PC-3 (cell line): Measurements from ENCODE around the gene RNF168. TPM values are rescaled to one million over a fixed set of nuclear protein-coding genes. Genes with fewer than 3 reads are reported as not detected.
"Not testable (repeated sequence)": the region's sequence is repeated elsewhere in the genome, so short reads cannot be mapped to it uniquely, and the experiment has no call there.

ENCODE experiments used
- ATAC-seq: fragments of 200-7000 bp; cut with Tn5 transposase; 2 replicates; pipeline ENCODE4 v1.9.1; 2020; ENCODE audit warnings: mild to moderate bottlenecking, moderate library complexity
- Bru-seq: library from RNA; stranded (reverse); fragments of 400-500 nt; gene quantifications from one replicate; lab custom pipeline; 2021; lab: Mats Ljungman, UMichigan
- BruChase-seq, 2 experiments: library from RNA; stranded (reverse); fragments of 400-500 nt; gene quantifications; one replicate each; lab custom pipeline; 2021; lab: Mats Ljungman, UMichigan
- BruUV-seq: library from RNA; stranded (reverse); fragments of 400-500 nt; replicated peaks from 2 replicates; lab custom pipeline; 2021; lab: Mats Ljungman, UMichigan
- CTCF ChIA-PET: fragments of 300-600 bp; sonication (Branson Sonifier 250); formaldehyde crosslinking; loops from one replicate; lab custom pipeline; 2022; ENCODE audit warnings: antibody characterized with exemption; lab: Charles Lee
- POLR2A ChIA-PET: fragments of 300-600 bp; sonication (Branson Sonifier 250); formaldehyde crosslinking; loops from one replicate; lab custom pipeline; 2022; ENCODE audit warnings: antibody characterized with exemption; ENCODE audit not compliant: unreplicated experiment; lab: Charles Lee
- DNase-seq: peaks from one replicate; pipeline ENCODE4 v3.0.0-alpha.2; 2015
- H2AFZ ChIP-seq: fragments of 300-600 bp; sonication (generic); 2 replicates; pipeline ENCODE4 v1.6.0; 2016; ENCODE audit warnings: antibody characterized with exemption, low read length
- H3F3A ChIP-seq: fragments of 300-600 bp; sonication (generic); one replicate; pipeline ENCODE4 v1.6.0; 2017; ENCODE audit warnings: antibody characterized with exemption, low read length, control low read depth, mild to moderate bottlenecking; ENCODE audit not compliant: unreplicated experiment
- H3K27ac ChIP-seq: fragments of 300-600 bp; sonication (generic); 2 replicates; pipeline ENCODE4 v1.5.1; 2016; ENCODE audit warnings: mild to moderate bottlenecking, low read length
- H3K27me3 ChIP-seq: fragments of 300-600 bp; sonication (generic); 2 replicates; pipeline ENCODE4 v1.6.1; 2016; ENCODE audit warnings: low read length, mixed read lengths
- H3K36me3 ChIP-seq: fragments of 300-600 bp; sonication (generic); 2 replicates; pipeline ENCODE4 v1.6.1; 2016; ENCODE audit warnings: low read depth, mixed run types, low read length, mixed read lengths
- H3K4me1 ChIP-seq: fragments of 300-600 bp; sonication (generic); 2 replicates; pipeline ENCODE4 v1.5.1; 2016; ENCODE audit warnings: low read length; ENCODE audit not compliant: insufficient read depth
- H3K4me2 ChIP-seq: fragments of 300-600 bp; sonication (generic); 2 replicates; pipeline ENCODE4 v1.6.0; 2016; ENCODE audit warnings: low read length
- H3K4me3 ChIP-seq: fragments of 300-600 bp; sonication (generic); 2 replicates; pipeline ENCODE4 v1.5.1; 2016; ENCODE audit warnings: mild to moderate bottlenecking, low read length, mixed read lengths
- H3K79me2 ChIP-seq: fragments of 300-600 bp; sonication (generic); 2 replicates; pipeline ENCODE4 v1.6.1; 2017; ENCODE audit warnings: low read length, mixed read lengths
- H3K9ac ChIP-seq: fragments of 300-600 bp; sonication (generic); 2 replicates; pipeline ENCODE4 v1.6.0; 2016; ENCODE audit warnings: mild to moderate bottlenecking, low read length
- H3K9me2 ChIP-seq: fragments of 300-600 bp; sonication (generic); replicated peaks from 2 replicates; pipeline ENCODE4 v1.6.1; 2016; ENCODE audit warnings: mixed run types, low read length, mixed read lengths
- H3K9me3 ChIP-seq: fragments of 300-600 bp; sonication (generic); 2 replicates; pipeline ENCODE4 v1.6.1; 2016; ENCODE audit warnings: low read length, mixed read lengths
- H4K20me1 ChIP-seq: fragments of 300-600 bp; sonication (generic); 2 replicates; pipeline ENCODE4 v1.6.1; 2016; ENCODE audit warnings: low read length, mixed read lengths
- CTCF ChIP-seq: fragments of 300-600 bp; sonication (generic); conservative IDR thresholded peaks from 2 replicates; pipeline ENCODE4 v1.5.1; 2017; ENCODE audit warnings: antibody characterized with exemption, low read depth, mild to moderate bottlenecking, low read length
- EZH2 ChIP-seq: fragments of 300-600 bp; sonication (generic); IDR thresholded peaks from one replicate; pipeline ENCODE4 v1.6.1; 2017; ENCODE audit warnings: antibody characterized with exemption, mild to moderate bottlenecking, low read length; ENCODE audit not compliant: unreplicated experiment
- EZH2phosphoT487 ChIP-seq: fragments of 300-600 bp; sonication (generic); IDR thresholded peaks from 2 replicates; pipeline ENCODE4 v1.6.1; 2018; ENCODE audit warnings: mild to moderate bottlenecking, antibody characterized with exemption, low read length, borderline replicate concordance
- intact Hi-C: fragments of 100-400 bp; cut with micrococcal nuclease; formaldehyde crosslinking; loops from 2 replicates; pipeline ENCODE4 v1.9.0; 2023
- long read RNA-seq: library from polyadenylated mRNA; unstranded; transcript quantifications from one replicate; pipeline ENCODE4 v2.0.0, GENCODE V29; 2021; ENCODE audit not compliant: unreplicated experiment
- total RNA-seq: library from RNA; depleted of rRNA; stranded (reverse); fragments of >200 nt; gene quantifications from 2 replicates; pipeline ENCODE4 v1.2.3, GENCODE V29; 2014; rRNA removed

RNF168 gene, protein sequence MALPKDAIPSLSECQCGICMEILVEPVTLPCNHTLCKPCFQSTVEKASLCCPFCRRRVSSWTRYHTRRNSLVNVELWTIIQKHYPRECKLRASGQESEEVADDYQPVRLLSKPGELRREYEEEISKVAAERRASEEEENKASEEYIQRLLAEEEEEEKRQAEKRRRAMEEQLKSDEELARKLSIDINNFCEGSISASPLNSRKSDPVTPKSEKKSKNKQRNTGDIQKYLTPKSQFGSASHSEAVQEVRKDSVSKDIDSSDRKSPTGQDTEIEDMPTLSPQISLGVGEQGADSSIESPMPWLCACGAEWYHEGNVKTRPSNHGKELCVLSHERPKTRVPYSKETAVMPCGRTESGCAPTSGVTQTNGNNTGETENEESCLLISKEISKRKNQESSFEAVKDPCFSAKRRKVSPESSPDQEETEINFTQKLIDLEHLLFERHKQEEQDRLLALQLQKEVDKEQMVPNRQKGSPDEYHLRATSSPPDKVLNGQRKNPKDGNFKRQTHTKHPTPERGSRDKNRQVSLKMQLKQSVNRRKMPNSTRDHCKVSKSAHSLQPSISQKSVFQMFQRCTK
- 12.8 and 13.8 TPM in 2 replicates for total RNA-seq
- percentile 82 among the genes with signal in this experiment for Bru-seq, nascent RNA
- BruChase-seq, experiment 1, labeled RNA remaining after a 6-hour chase = percentile 85 among the genes with signal in this experiment
- BruChase-seq, experiment 2, labeled RNA remaining after a 2-hour chase = percentile 84 among the genes with signal in this experiment
- long read RNA-seq, full-length matches to known transcripts = 5 of 29 reads
- long read RNA-seq, partial matches to known transcripts = 7 of 29 reads
- long read RNA-seq, other reads (novel, unspliced or antisense) = 17 of 29 reads

GRCh38 chr3:196503196-196504076, at the start of gene RNF168:
Gene RNF168, minus strand, starts transcription at chr3:196503768. Its CDS starts 595 bp downstream, at chr3:196503173.
- Histone ChIP-seq H3K9ac (peak within 1 kb of the TSS; percentile 89), H3K9me3 (0 out of 2 replicates have a peak, but pooled peaks cover 10% of the 10 kb centered on the region), H3K79me2 (peaks cover 49% of the 10 kb centered on the region), H3K9me2 (no peaks in the 10 kb centered on the region), H3K27me3 (no peaks in the 10 kb centered on the region), H3K36me3 (0 out of 2 replicates have a peak, but pooled peaks cover under 1% of the 10 kb centered on the region), H3K4me3 (peak within 1 kb of the TSS; percentile 82), H4K20me1 (peaks cover 31% of the 10 kb centered on the region), H2AFZ (peak within 1 kb of the TSS; percentile 68), H3K27ac (peak within 1 kb of the TSS; percentile 80), H3K4me1 (peaks cover 19% of the 10 kb centered on the region), H3K4me2 (peak within 1 kb of the TSS; percentile 88), H3F3A (no peaks in the 10 kb centered on the region)
- ChIA-PET POLR2A (no interaction called here), CTCF (interaction anchor here (0.6 kb wide), 1 partner anchor 112 kb away, joined by 7 read pairs; no protein-coding TSS in a partner anchor)
- BruUV-seq = no TSS peak
- intact Hi-C loops = loop anchor here (2.0 to 5.0 kb wide), 2 partner anchors 61 to 71 kb away; partner anchors contain the start of gene UBXN7
- no peak for TF ChIP-seq CTCF
- TF ChIP-seq EZH2phosphoT487 = no peak
- no peak for TF ChIP-seq EZH2
- DNase-seq = peak; percentile 97
- peak; percentile 76 for ATAC-seq

DNA sequence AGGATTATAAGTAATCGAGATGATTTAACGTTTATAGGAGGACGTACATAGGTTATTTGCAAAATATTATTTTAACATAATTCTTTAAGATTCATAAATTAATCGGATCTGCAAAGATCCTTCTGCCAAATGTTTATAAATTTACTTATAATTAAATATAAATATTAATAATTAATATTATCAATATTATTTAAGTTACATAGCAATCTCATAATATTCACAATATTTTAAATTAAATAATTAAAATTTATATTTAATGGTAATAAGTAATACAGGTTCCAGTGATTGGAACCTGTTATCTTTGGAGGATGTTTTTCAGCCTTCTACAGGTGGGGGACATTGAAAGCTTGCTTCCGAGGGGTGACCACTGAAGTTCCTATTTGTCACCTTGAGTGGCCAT, 48.7 kb upstream of the RNF168 start:
- H3K9me3 ChIP-seq = no peaks in the 10 kb centered on the region
- intact Hi-C loops = no loop called here
- H3K27me3 ChIP-seq = no peaks in the 10 kb centered on the region
- CTCF ChIA-PET = no interaction called here
- no peak for DNase-seq
- H3K4me1 ChIP-seq = no peaks in the 10 kb centered on the region
- no peak overlapping the region for H2AFZ ChIP-seq
- TF ChIP-seq EZH2phosphoT487 (no peak), CTCF (no peak), EZH2 (no peak)
- no peaks in the 10 kb centered on the region for H3K79me2 ChIP-seq
- H3K4me3 ChIP-seq = no peak overlapping the region
- H3F3A ChIP-seq = no peaks in the 10 kb centered on the region
- BruUV-seq = no TSS peak
- no peak overlapping the region for H3K27ac ChIP-seq
- H3K36me3 ChIP-seq = no peaks in the 10 kb centered on the region
- H3K4me2 ChIP-seq = no peak overlapping the region
- no peak overlapping the region for H3K9ac ChIP-seq
- POLR2A ChIA-PET = no interaction called here
- H4K20me1 ChIP-seq = no peaks in the 10 kb centered on the region
- no peak for ATAC-seq
- no peaks in the 10 kb centered on the region for H3K9me2 ChIP-seq

GRCh38 chr3:196550172-196550571, 46.6 kb upstream of the RNF168 start:
- H3K27ac ChIP-seq, DNase-seq, BruUV-seq, POLR2A ChIA-PET, H3K4me2 ChIP-seq, H3K9me3 ChIP-seq, ATAC-seq, H3K9ac ChIP-seq, H3K36me3 ChIP-seq, H3K27me3 ChIP-seq, H3K4me1 ChIP-seq, H3F3A ChIP-seq, intact Hi-C loops, H4K20me1 ChIP-seq, CTCF ChIA-PET, H2AFZ ChIP-seq, H3K79me2 ChIP-seq, H3K9me2 ChIP-seq, H3K4me3 ChIP-seq: not testable (repeated sequence)

GRCh38 chr3:196549312-196549711, 45.7 kb upstream of the RNF168 start:
- CTCF ChIA-PET, intact Hi-C loops: not testable (repeated sequence)

More at GRCh38 chr3:196549312-196549711, 45.7 kb upstream of the RNF168 start:
- H2AFZ ChIP-seq, H3K9ac ChIP-seq, H3K27me3 ChIP-seq, H3K27ac ChIP-seq, H4K20me1 ChIP-seq, BruUV-seq, H3K9me3 ChIP-seq, ATAC-seq, DNase-seq, H3K4me3 ChIP-seq, H3K9me2 ChIP-seq, H3K36me3 ChIP-seq, H3K79me2 ChIP-seq, POLR2A ChIA-PET, H3K4me1 ChIP-seq, H3K4me2 ChIP-seq, H3F3A ChIP-seq: not testable (repeated sequence)
